ENCODE data around the gene DDX6. TPM values are rescaled to one million over a fixed set of nuclear protein-coding genes. Genes with fewer than 3 reads are reported as not detected.

DDX6 gene
- polyA plus RNA-seq, 6 donors from 2014 or later: 71.3 to 140 (median 124) TPM

Other genes starting within 250 kb of the DDX6 start
- gene IFT46, start 225.2 kb downstream of the DDX6 start, polyA plus RNA-seq (ENCODE audit: low read depth in 6 of 6): 1 to 10 TPM; 3.5 to 9.6 (median 6.3) TPM
- gene ARCN1, start 218.8 kb downstream of the DDX6 start, polyA plus RNA-seq (ENCODE audit: low read depth in 6 of 6): 100 to 1,000 TPM in 5 of 6 donors, 10 to 100 TPM in 1; 97.1 to 135 (median 122) TPM
- under 1 TPM in 1 of 6 donors, not detected in 5; 0.54 TPM for gene PHLDB1, start 183.5 kb downstream of the DDX6 start, polyA plus RNA-seq (ENCODE audit: low read depth in 6 of 6)
- gene TREH, start 111.5 kb downstream of the DDX6 start, polyA plus RNA-seq (ENCODE audit: low read depth in 6 of 6): not detected
- 100 to 1,000 TPM; 101 to 157 (median 116) TPM for gene CXCR5, start 92.7 kb upstream of the DDX6 start, polyA plus RNA-seq (ENCODE audit: low read depth in 6 of 6)
- 1 to 10 TPM in 2 of 6 donors, under 1 TPM in 3, not detected in 1; 0.50 to 3.2 (median 0.75) TPM for gene BCL9L, start 134.8 kb upstream of the DDX6 start, polyA plus RNA-seq (ENCODE audit: low read depth in 6 of 6)
- under 1 TPM in 3 of 6 donors, not detected in 3; 0.33 to 0.43 (median 0.35) TPM for gene UPK2, start 165.1 kb upstream of the DDX6 start, polyA plus RNA-seq (ENCODE audit: low read depth in 6 of 6)
- not detected for gene FOXR1, start 180.6 kb upstream of the DDX6 start, polyA plus RNA-seq (ENCODE audit: low read depth in 6 of 6)
- gene CENATAC, start 207.0 kb upstream of the DDX6 start, polyA plus RNA-seq (ENCODE audit: low read depth in 6 of 6): 10 to 100 TPM in 5 of 6 donors, 1 to 10 TPM in 1; 9.5 to 21.7 (median 12.3) TPM
- gene RPS25, start 227.2 kb upstream of the DDX6 start, polyA plus RNA-seq (ENCODE audit: low read depth in 6 of 6): 1,000 to 10,000 TPM; 3,707 to 5,692 (median 4,418) TPM
- gene TRAPPC4, start 227.6 kb upstream of the DDX6 start, polyA plus RNA-seq (ENCODE audit: low read depth in 6 of 6): 100 to 1,000 TPM in 1 of 6 donors, 10 to 100 TPM in 5; 45.6 to 103 (median 73.6) TPM
- 10 to 100 TPM in 4 of 6 donors, 1 to 10 TPM in 2; 8.1 to 12.8 (median 11.1) TPM for gene SLC37A4, start 239.7 kb upstream of the DDX6 start, polyA plus RNA-seq (ENCODE audit: low read depth in 6 of 6)